Fibroblast of pulmonary artery (primary cell): ENCODE data around the gene URI1.

Experiments
- DNase-seq: peaks from one replicate; pipeline ENCODE4 v3.0.0-alpha.2; 2010; ENCODE audit warnings: low read depth
- H3K4me3 ChIP-seq: replicated peaks from 2 replicates; pipeline ENCODE4 v1.5.1; 2011; ENCODE audit warnings: low read depth, mild to moderate bottlenecking, control low read depth, low read length, moderate library complexity
- CTCF ChIP-seq: IDR thresholded peaks from 2 replicates; pipeline ENCODE4 v1.5.1; 2011; ENCODE audit warnings: mild to moderate bottlenecking, control low read depth, low read length, inconsistent platforms; ENCODE audit errors: missing control alignments

URI1 gene

GRCh38 chr19:30044273-30045248 is 102.5 kb downstream of the URI1 start:
- DNase-seq = no peak
- H3K4me3 ChIP-seq = no peak overlapping the region
- TF ChIP-seq CTCF = no peak

- TF ChIP-seq CTCF = peak; percentile 46
- peak; percentile 9 for DNase-seq
Measured at GRCh38 chr19:30046522-30046921, 104.5 kb downstream of the URI1 start.

DNA sequence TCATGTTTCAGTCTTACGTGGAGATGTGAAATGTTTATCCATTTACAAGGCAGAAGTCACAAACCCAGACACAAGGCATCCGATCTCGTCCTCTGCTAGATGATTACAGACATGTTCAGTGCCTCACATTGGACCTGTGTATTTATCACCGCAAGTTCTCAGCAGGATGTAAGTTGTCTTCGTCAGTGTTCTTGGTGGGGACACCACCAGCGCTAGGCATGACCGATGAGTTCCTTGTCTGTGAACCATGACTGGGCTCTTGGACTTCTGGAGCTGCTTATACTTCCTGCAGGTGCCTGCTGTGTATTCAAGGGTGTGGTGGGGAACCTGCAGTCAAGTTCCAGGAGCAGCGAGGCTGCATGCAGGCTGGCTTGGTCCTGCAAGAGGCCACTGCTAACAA is 105.4 kb downstream of the URI1 start:
- TF ChIP-seq CTCF = no peak
- no peak overlapping the region for H3K4me3 ChIP-seq
- no peak for DNase-seq

More at GRCh38 chr19:30046522-30046921, 104.5 kb downstream of the URI1 start:
- H3K4me3 ChIP-seq = no peak overlapping the region

- H3K4me3 ChIP-seq = no peak overlapping the region
- TF ChIP-seq CTCF = no peak
- DNase-seq = no peak
Measured at GRCh38 chr19:30049226-30049625, 107.2 kb downstream of the URI1 start.

- DNase-seq = no peak
- H3K4me3 ChIP-seq = no peak overlapping the region
- no peak for TF ChIP-seq CTCF
Measured at GRCh38 chr19:30049846-30050667, 108.0 kb downstream of the URI1 start.

GRCh38 chr19:30052122-30053075 is 110.4 kb downstream of the URI1 start:
- TF ChIP-seq CTCF = no peak
- H3K4me3 ChIP-seq = no peak overlapping the region
- no peak for DNase-seq
